Nephron progenitor cell (in vitro differentiated cells): ENCODE data around the gene SLC18B1.

Experiments
- DNase-seq: peaks from one replicate; pipeline ENCODE4 v3.0.0; 2021
- H3K27ac Mint-ChIP-seq: 2 replicates; pipeline ENCODE4 v1.8.0; 2021; ENCODE audit warnings: mild to moderate bottlenecking, moderate library complexity, mixed read lengths
- H3K27me3 Mint-ChIP-seq: 2 replicates; pipeline ENCODE4 v1.8.0; 2021; ENCODE audit warnings: mild to moderate bottlenecking, low read depth, mixed read lengths; ENCODE audit not compliant: poor library complexity
- H3K36me3 Mint-ChIP-seq: 2 replicates; pipeline ENCODE4 v1.8.0; 2021; ENCODE audit warnings: low read depth, mixed read lengths
- H3K4me1 Mint-ChIP-seq: 2 replicates; pipeline ENCODE4 v1.8.0; 2021; ENCODE audit warnings: mixed read lengths
- H3K4me3 Mint-ChIP-seq: 2 replicates; pipeline ENCODE4 v1.8.0; 2021; ENCODE audit warnings: mild to moderate bottlenecking, moderate library complexity, mixed read lengths
- H3K9me3 Mint-ChIP-seq: 2 replicates; pipeline ENCODE4 v1.8.0; 2021; ENCODE audit warnings: mild to moderate bottlenecking, moderate library complexity, mixed read lengths
- TF ChIP-seq, protein P1 (sequence below): fragments of 200-600 bp; sonication (generic); IDR thresholded peaks from 2 replicates; pipeline ENCODE4 v1.5.0; 2021; ENCODE audit warnings: antibody characterized with exemption

The SLC18B1 gene

DNA sequence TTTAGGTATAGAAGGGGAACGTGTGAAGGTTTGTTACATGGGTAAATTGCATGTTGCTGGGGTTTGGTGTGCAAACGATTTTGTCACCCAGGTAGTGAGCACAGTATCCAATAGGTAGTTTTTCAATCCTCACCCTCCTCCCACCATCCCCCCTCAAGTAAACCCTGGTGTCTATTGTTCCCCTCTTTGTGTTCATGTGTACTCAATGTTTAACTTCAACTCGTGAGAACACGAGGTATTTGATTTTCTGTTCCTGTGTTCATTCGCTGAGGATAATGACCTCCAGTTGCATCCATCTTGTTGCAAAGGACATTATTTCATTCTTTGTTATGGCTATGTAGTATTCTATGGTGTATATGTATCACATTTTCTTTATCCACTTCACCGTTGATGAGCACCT is 73.0 kb downstream of the SLC18B1 start:
- Mint-ChIP-seq H3K27me3 (no peaks in the 10 kb centered on the region), H3K4me3 (no peak overlapping the region), H3K36me3 (no peaks in the 10 kb centered on the region), H3K9me3 (no peaks in the 10 kb centered on the region), H3K4me1 (peaks cover 21% of the 10 kb centered on the region), H3K27ac (no peak overlapping the region)
- TF ChIP-seq, protein P1, sequence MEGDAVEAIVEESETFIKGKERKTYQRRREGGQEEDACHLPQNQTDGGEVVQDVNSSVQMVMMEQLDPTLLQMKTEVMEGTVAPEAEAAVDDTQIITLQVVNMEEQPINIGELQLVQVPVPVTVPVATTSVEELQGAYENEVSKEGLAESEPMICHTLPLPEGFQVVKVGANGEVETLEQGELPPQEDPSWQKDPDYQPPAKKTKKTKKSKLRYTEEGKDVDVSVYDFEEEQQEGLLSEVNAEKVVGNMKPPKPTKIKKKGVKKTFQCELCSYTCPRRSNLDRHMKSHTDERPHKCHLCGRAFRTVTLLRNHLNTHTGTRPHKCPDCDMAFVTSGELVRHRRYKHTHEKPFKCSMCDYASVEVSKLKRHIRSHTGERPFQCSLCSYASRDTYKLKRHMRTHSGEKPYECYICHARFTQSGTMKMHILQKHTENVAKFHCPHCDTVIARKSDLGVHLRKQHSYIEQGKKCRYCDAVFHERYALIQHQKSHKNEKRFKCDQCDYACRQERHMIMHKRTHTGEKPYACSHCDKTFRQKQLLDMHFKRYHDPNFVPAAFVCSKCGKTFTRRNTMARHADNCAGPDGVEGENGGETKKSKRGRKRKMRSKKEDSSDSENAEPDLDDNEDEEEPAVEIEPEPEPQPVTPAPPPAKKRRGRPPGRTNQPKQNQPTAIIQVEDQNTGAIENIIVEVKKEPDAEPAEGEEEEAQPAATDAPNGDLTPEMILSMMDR, result no peak
- no peak for DNase-seq

- Mint-ChIP-seq H3K9me3 (no peaks in the 10 kb centered on the region), H3K27me3 (no peaks in the 10 kb centered on the region), H3K27ac (peak overlapping the region; percentile 33), H3K4me3 (no peak overlapping the region), H3K4me1 (peaks cover 21% of the 10 kb centered on the region), H3K36me3 (no peaks in the 10 kb centered on the region)
- no peak for DNase-seq
- TF ChIP-seq, protein P1, result no peak
These were observed 78.5 kb downstream of the SLC18B1 start for GRCh38 chr6:132719736-132720448.
